Measurements from ENCODE around the gene LMTK2. TPM values are rescaled to one million over a fixed set of nuclear protein-coding genes. Genes with fewer than 3 reads are reported as not detected.

Gene LMTK2
- total RNA-seq, 2 experiments from 2014 or later: 30.3 to 31.7 TPM

DNA sequence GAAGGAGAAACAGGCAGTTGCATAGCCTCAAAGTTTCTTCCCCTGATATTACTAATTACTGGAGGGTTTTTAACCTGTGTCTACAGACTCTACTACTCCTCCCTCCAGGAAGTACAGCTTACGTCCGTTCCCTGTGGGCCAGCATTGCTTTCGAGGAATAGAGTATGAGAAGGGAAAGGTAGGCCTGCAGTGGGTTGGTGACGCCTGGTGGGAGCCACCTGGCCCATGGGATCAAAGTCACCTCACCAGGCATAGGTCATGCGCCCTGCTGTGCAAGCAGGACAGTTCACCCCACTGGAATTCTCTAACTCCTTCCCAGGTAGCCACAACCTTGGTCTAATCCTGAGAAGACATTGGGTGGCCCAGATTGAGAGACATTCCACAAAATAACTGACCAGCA lies 29.8 kb downstream of the LMTK2 start:
- intact Hi-C loops (cut with DNase I, micrococcal nuclease): no loop called here
- H3K36me3 ChIP-seq (ENCODE audit: insufficient read depth, low read length): peaks cover 27% of the 10 kb centered on the region
- H3K27me3 ChIP-seq (ENCODE audit: control insufficient read depth in 1 of 2, insufficient read depth in 2 of 2, low read length in 2 of 2): no peaks in the 10 kb centered on the region
- no peaks in the 10 kb centered on the region for H3K9me3 Mint-ChIP-seq
- POLR2A ChIA-PET: no interaction called here
- no peak overlapping the region for H3K4me3 Mint-ChIP-seq
- no peak overlapping the region for H3K27ac Mint-ChIP-seq
- H3K27ac ChIP-seq (ENCODE audit: low read depth in 1 of 2, low read length in 2 of 2): no peak overlapping the region
- no peaks in the 10 kb centered on the region for H3K9me3 ChIP-seq (ENCODE audit: control insufficient read depth in 1 of 2, insufficient read depth in 1 of 2, low read length in 2 of 2)
- no peak for DNase-seq
- TF ChIP-seq CTCF (IDR thresholded peaks at IDR 0.05): no peak
- peaks cover 21% of the 10 kb centered on the region for H3K4me1 ChIP-seq (ENCODE audit: insufficient read depth, low read length)
- CTCF ChIA-PET: no interaction called here
- no peak for ATAC-seq (ENCODE audit: poor library complexity)
- H3K27me3 Mint-ChIP-seq: no peaks in the 10 kb centered on the region
- peaks cover 35% of the 10 kb centered on the region for H3K4me1 Mint-ChIP-seq (ENCODE audit: low read depth)
- H3K4me3 ChIP-seq (ENCODE audit: low read length): no peak overlapping the region
- H3K36me3 Mint-ChIP-seq (ENCODE audit: low read depth): peaks cover 56% of the 10 kb centered on the region

- Histone ChIP-seq H3K27me3 (ENCODE audit: control insufficient read depth in 1 of 2, insufficient read depth in 2 of 2, low read length in 2 of 2) (no peaks in the 10 kb centered on the region), H3K27ac (ENCODE audit: low read depth in 1 of 2, low read length in 2 of 2) (no peak overlapping the region), H3K4me1 (ENCODE audit: insufficient read depth, low read length) (peaks cover 13% of the 10 kb centered on the region), H3K4me3 (ENCODE audit: low read length) (no peak overlapping the region), H3K36me3 (ENCODE audit: insufficient read depth, low read length) (peaks cover 34% of the 10 kb centered on the region), H3K9me3 (ENCODE audit: control insufficient read depth in 1 of 2, insufficient read depth in 1 of 2, low read length in 2 of 2) (no peaks in the 10 kb centered on the region)
- Mint-ChIP-seq H3K4me1 (ENCODE audit: low read depth) (peaks cover 26% of the 10 kb centered on the region), H3K27me3 (no peaks in the 10 kb centered on the region), H3K4me3 (no peak overlapping the region), H3K27ac (no peak overlapping the region), H3K9me3 (no peaks in the 10 kb centered on the region), H3K36me3 (ENCODE audit: low read depth) (peaks cover 64% of the 10 kb centered on the region)
- ATAC-seq (ENCODE audit: poor library complexity) (no peak), DNase-seq (no peak)
- POLR2A ChIA-PET: no interaction called here
- CTCF ChIA-PET: no interaction called here
- intact Hi-C loops (cut with DNase I, micrococcal nuclease): no loop called here
- TF ChIP-seq CTCF (IDR thresholded peaks at IDR 0.05): no peak
Observed at GRCh38 chr7:98137134-98137825, 30.6 kb downstream of the LMTK2 start.

DNA sequence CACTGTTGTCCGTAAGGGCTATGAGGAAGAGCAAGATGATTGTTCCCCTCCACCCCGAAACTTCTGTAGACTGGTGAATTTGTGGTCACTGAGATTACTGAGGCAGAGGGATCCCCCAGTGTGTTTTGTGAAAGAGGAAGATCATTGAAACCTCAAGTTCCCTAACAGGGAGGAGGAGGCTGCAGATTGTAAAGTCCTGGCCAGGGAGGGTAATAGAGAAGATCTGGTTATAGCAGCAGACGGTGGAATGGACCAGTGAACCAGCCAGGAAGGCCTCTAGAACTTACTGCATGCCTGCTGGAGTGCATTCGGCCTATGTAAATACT lies 31.1 kb downstream of the LMTK2 start:
- Histone ChIP-seq H3K4me3 (ENCODE audit: low read length) (no peak overlapping the region), H3K27me3 (ENCODE audit: control insufficient read depth in 1 of 2, insufficient read depth in 2 of 2, low read length in 2 of 2) (no peaks in the 10 kb centered on the region), H3K27ac (ENCODE audit: low read depth in 1 of 2, low read length in 2 of 2) (no peak overlapping the region), H3K9me3 (ENCODE audit: control insufficient read depth in 1 of 2, insufficient read depth in 1 of 2, low read length in 2 of 2) (no peaks in the 10 kb centered on the region), H3K36me3 (ENCODE audit: insufficient read depth, low read length) (peaks cover 39% of the 10 kb centered on the region), H3K4me1 (ENCODE audit: insufficient read depth, low read length) (peaks cover 11% of the 10 kb centered on the region)
- H3K27ac Mint-ChIP-seq: no peak overlapping the region
- H3K27me3 Mint-ChIP-seq: no peaks in the 10 kb centered on the region
- peaks cover 21% of the 10 kb centered on the region for H3K4me1 Mint-ChIP-seq (ENCODE audit: low read depth)
- no peaks in the 10 kb centered on the region for H3K9me3 Mint-ChIP-seq
- no peak overlapping the region for H3K4me3 Mint-ChIP-seq
- CTCF ChIA-PET: no interaction called here
- ATAC-seq (ENCODE audit: poor library complexity): peak; percentile 11
- TF ChIP-seq CTCF (IDR thresholded peaks at IDR 0.05): no peak
- H3K36me3 Mint-ChIP-seq (ENCODE audit: low read depth): peaks cover 69% of the 10 kb centered on the region
- intact Hi-C loops (cut with DNase I, micrococcal nuclease): no loop called here
- DNase-seq: peak in 3 of 14 experiments; percentile 29 to 49 (median 47)
- POLR2A ChIA-PET: no interaction called here

All from CD4-positive, alpha-beta T cell (primary cell).